Hepatocyte (in vitro differentiated cells): ENCODE measurements around the gene ASIC1. TPM values are rescaled to one million over a fixed set of nuclear protein-coding genes. Genes with fewer than 3 reads are reported as not detected.

ENCODE experiments used
- DNase-seq: peaks from one replicate; pipeline ENCODE4 v3.0.0-alpha.2; 2016; ENCODE audit warnings: low spot score
- H2AFZ ChIP-seq: fragments of 200-600 bp; sonication (generic); 2 replicates; pipeline ENCODE4 v1.6.0; 2016; ENCODE audit warnings: antibody characterized with exemption, mild to moderate bottlenecking
- H3K27ac ChIP-seq: fragments of 200-600 bp; sonication (generic); 2 replicates; pipeline ENCODE4 v1.5.1; 2016; ENCODE audit warnings: mild to moderate bottlenecking
- H3K27me3 ChIP-seq: fragments of 200-600 bp; sonication (generic); 2 replicates; pipeline ENCODE4 v1.6.1; 2016
- H3K36me3 ChIP-seq: fragments of 200-600 bp; sonication (generic); replicated peaks from 2 replicates; pipeline ENCODE4 v1.5.1; 2016; ENCODE audit warnings: low read depth; ENCODE audit not compliant: insufficient read depth
- H3K4me1 ChIP-seq: fragments of 200-600 bp; sonication (generic); 2 replicates; pipeline ENCODE4 v1.5.1; 2016; ENCODE audit warnings: mild to moderate bottlenecking, moderate library complexity; ENCODE audit not compliant: insufficient read depth
- H3K4me2 ChIP-seq: fragments of 200-600 bp; sonication (generic); 2 replicates; pipeline ENCODE4 v1.6.0; 2016
- H3K4me3 ChIP-seq: fragments of 200-600 bp; sonication (generic); 2 replicates; pipeline ENCODE4 v1.5.1; 2016; ENCODE audit warnings: mild to moderate bottlenecking
- H3K79me2 ChIP-seq: fragments of 200-600 bp; sonication (generic); 2 replicates; pipeline ENCODE4 v1.6.0; 2017; ENCODE audit warnings: mild to moderate bottlenecking
- H3K9me2 ChIP-seq: fragments of 200-600 bp; sonication (generic); replicated peaks from 2 replicates; pipeline ENCODE4 v1.6.0; 2017; ENCODE audit warnings: mild to moderate bottlenecking; ENCODE audit not compliant: insufficient read depth
- H3K9me3 ChIP-seq: fragments of 200-600 bp; sonication (generic); 2 replicates; pipeline ENCODE4 v1.5.1; 2016; ENCODE audit warnings: low read depth, mild to moderate bottlenecking
- H4K20me1 ChIP-seq: fragments of 200-600 bp; sonication (generic); 2 replicates; pipeline ENCODE4 v1.6.0; 2016; ENCODE audit warnings: mild to moderate bottlenecking; ENCODE audit not compliant: insufficient read depth, poor library complexity, severe bottlenecking
- EZH2 ChIP-seq: fragments of 200-600 bp; sonication (generic); IDR thresholded peaks from 2 replicates; pipeline ENCODE4 v1.6.1; 2016; ENCODE audit warnings: antibody characterized with exemption, mild to moderate bottlenecking, borderline replicate concordance
- EZH2phosphoT487 ChIP-seq: fragments of 200-600 bp; sonication (generic); IDR thresholded peaks from one replicate; pipeline ENCODE4 v1.6.1; 2018; ENCODE audit warnings: antibody characterized with exemption, mild to moderate bottlenecking, low read depth, moderate library complexity; ENCODE audit not compliant: unreplicated experiment, severe bottlenecking
- WGBS: methylation state at CpG from one replicate; pipeline ENCODE4 v1.1.6; 2016; ENCODE audit warnings: low lambda C conversion rate; ENCODE audit errors: missing lambda C conversion rate; 5-methylcytosine and 5-hydroxymethylcytosine counted together
- polyA plus RNA-seq: library from polyadenylated mRNA; unstranded; fragments of >200 nt; fragmentation: Nextera tagmentation; extraction: Ambion mirVana; gene quantifications from 2 replicates; pipeline ENCODE4 v1.2.1, GENCODE V29; 2016
- total RNA-seq: library from RNA; depleted of rRNA; stranded (reverse); fragments of >200 nt; gene quantifications from 2 replicates; pipeline ENCODE4 v1.2.3, GENCODE V29; 2014
- TF ChIP-seq, protein P1 (sequence below): fragments of 200-600 bp; sonication (generic); IDR thresholded peaks from 2 replicates; pipeline ENCODE4 v1.5.1; 2016; ENCODE audit warnings: antibody characterized with exemption, mild to moderate bottlenecking; ENCODE audit not compliant: poor library complexity

The ASIC1 gene
- total and polyA plus RNA-seq, 2 experiments from 2014 or later, result 2.4 to 4.6 TPM

- Histone ChIP-seq H3K4me1 (peaks cover 15% of the 10 kb centered on the region), H3K79me2 (no peaks in the 10 kb centered on the region), H3K27ac (no peak overlapping the region), H3K9me2 (no peaks in the 10 kb centered on the region), H3K36me3 (no peaks in the 10 kb centered on the region), H3K27me3 (peaks cover 13% of the 10 kb centered on the region), H3K9me3 (no peaks in the 10 kb centered on the region), H3K4me2 (peak overlapping the region; percentile 68), H3K4me3 (no peak overlapping the region), H4K20me1 (no peaks in the 10 kb centered on the region), H2AFZ (no peak overlapping the region)
- WGBS, result 39% methylated on average over 14 of the region's 14 CpGs
- TF ChIP-seq EZH2 (no peak), EZH2phosphoT487 (no peak)
- TF ChIP-seq, protein P1, sequence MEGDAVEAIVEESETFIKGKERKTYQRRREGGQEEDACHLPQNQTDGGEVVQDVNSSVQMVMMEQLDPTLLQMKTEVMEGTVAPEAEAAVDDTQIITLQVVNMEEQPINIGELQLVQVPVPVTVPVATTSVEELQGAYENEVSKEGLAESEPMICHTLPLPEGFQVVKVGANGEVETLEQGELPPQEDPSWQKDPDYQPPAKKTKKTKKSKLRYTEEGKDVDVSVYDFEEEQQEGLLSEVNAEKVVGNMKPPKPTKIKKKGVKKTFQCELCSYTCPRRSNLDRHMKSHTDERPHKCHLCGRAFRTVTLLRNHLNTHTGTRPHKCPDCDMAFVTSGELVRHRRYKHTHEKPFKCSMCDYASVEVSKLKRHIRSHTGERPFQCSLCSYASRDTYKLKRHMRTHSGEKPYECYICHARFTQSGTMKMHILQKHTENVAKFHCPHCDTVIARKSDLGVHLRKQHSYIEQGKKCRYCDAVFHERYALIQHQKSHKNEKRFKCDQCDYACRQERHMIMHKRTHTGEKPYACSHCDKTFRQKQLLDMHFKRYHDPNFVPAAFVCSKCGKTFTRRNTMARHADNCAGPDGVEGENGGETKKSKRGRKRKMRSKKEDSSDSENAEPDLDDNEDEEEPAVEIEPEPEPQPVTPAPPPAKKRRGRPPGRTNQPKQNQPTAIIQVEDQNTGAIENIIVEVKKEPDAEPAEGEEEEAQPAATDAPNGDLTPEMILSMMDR, result no peak
- no peak for DNase-seq
Observed at GRCh38 chr12:50051101-50051806, 6.1 kb upstream of the ASIC1 start.

DNA sequence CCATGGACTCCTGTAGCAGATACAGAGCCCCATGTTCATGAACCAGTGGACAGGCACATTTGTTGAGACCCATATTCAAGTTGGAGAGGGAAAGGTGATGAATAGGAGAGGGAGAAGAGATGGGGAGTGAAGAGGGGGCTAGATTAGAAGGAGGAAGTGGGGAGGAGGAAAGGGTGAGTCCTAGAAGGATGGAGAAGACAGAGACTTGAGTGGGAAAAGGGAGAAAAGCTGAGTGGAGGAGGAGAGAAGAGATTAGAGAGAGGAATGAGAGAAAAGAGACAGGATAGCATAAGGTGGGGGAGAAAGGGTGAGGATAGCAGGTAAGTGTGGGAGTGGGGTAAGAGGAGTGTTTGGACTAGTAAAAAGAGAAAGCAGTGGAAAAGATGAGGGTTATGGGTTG is 4.9 kb upstream of the ASIC1 start:
- DNase-seq, result no peak
- Histone ChIP-seq H2AFZ (no peak overlapping the region), H3K4me3 (no peak overlapping the region), H3K9me3 (no peaks in the 10 kb centered on the region), H3K36me3 (no peaks in the 10 kb centered on the region), H3K27me3 (peaks cover 21% of the 10 kb centered on the region), H3K4me2 (no peak overlapping the region), H3K9me2 (no peaks in the 10 kb centered on the region), H3K79me2 (no peaks in the 10 kb centered on the region), H3K27ac (no peak overlapping the region), H3K4me1 (peaks cover 15% of the 10 kb centered on the region), H4K20me1 (no peaks in the 10 kb centered on the region)
- TF ChIP-seq, protein P1, result no peak
- TF ChIP-seq EZH2phosphoT487 (no peak), EZH2 (no peak)

DNA sequence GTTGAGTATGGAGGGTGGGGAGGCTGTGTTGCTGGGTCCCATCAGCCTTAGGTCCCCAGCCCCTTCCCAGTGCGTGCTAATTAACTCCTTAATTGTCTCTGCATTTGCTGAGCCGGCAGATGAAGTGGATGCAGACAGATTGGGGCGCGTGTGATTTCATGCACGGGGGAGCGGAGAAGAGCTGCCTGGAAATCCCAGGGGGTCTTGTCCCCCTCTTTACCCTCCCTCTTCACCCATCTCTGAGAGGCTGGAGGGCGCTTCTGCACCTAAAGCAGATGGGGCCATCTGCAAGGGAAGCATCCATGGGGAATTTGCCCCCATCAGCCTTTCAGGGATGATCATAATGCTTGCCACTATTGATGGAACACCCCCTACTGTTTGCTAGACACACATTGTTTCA is 4.4 kb upstream of the ASIC1 start:
- no peak overlapping the region for H3K27ac ChIP-seq
- H3K9me2 ChIP-seq, result no peaks in the 10 kb centered on the region
- no peaks in the 10 kb centered on the region for H3K36me3 ChIP-seq
- H3K4me2 ChIP-seq, result no peak overlapping the region
- peaks cover 21% of the 10 kb centered on the region for H3K27me3 ChIP-seq
- DNase-seq, result no peak
- peaks cover 15% of the 10 kb centered on the region for H3K4me1 ChIP-seq
- H3K9me3 ChIP-seq, result no peaks in the 10 kb centered on the region
- H3K79me2 ChIP-seq, result no peaks in the 10 kb centered on the region
- TF ChIP-seq EZH2, result no peak
- TF ChIP-seq, protein P1, result no peak
- no peak for TF ChIP-seq EZH2phosphoT487
- H3K4me3 ChIP-seq, result no peak overlapping the region
- no peak overlapping the region for H2AFZ ChIP-seq
- WGBS, result 79% methylated on average over 7 of the region's 7 CpGs
- no peaks in the 10 kb centered on the region for H4K20me1 ChIP-seq
